Esophagus squamous epithelium (tissue), 4 donors: ENCODE measurements around the gene CCDC85C.

Source experiments
- CTCF ChIP-seq, 6 experiments: fragments of 450-650 bp in 4 of 6; fragments of 200-600 bp in 2 of 6; sonication (generic) in 2 of 6; IDR thresholded peaks; one replicate each; pipeline ENCODE4 v1.5.1; 2016 to 2019; ENCODE audit warnings: antibody characterized with exemption in 6 of 6, mild to moderate bottlenecking in 4 of 6, moderate library complexity in 4 of 6
- POLR2A ChIP-seq, 4 donors: fragments of 450-650 bp; IDR thresholded peaks; one replicate each; pipeline ENCODE4 v1.6.1; 2017; ENCODE audit warnings: antibody characterized with exemption in 4 of 4, mild to moderate bottlenecking in 4 of 4, moderate library complexity in 3 of 4

DNA sequence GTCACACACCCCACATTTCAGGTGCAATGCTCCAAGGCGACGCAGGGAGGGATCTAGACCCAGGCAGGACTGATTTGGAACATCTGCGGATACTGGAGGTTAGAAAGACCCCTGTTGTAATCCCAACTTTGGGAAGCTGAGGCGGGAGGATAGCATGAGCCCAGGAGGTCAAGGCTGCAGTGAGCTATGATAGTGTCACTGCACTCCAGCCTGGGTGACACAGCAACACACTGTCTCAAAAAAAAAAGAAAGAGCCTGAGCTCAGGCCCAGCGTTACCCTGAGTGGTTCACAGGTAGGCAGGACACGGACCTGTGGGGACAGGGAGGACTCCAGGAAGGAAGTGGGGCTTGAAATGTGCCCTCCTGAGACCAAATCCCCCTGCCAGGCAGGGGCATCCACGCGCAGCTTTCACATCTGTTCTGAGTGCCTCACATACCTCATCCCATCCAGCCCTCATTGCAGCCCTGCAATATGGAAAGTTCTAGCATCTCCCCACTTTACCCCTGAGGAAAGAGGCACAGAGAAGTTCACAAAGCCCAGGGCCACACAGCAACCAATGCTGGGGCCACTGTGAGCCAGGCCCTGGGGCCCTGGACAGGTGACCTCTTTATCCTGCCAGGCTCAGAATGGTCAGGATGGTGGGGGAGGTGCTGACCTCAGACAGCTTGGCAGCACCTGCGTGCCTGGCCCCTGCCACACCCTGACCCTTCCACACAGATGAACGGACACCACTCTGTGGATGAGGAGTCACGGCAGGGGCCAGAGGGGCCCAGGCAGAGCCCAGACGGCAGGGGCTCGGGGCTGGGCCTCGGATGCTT, 34.1 kb downstream of the CCDC85C start:
- TF ChIP-seq CTCF (IDR thresholded peaks at IDR 0.05) (no peak), POLR2A (IDR thresholded peaks at IDR 0.05) (no peak)
